Neural cell (in vitro differentiated cells): ENCODE measurements around the gene KLHL30. TPM values are rescaled to one million over a fixed set of nuclear protein-coding genes. Genes with fewer than 3 reads are reported as not detected.

ENCODE experiments used
- H2AFZ ChIP-seq: fragments of 200-600, 300-800 bp; sonication (generic), shearing (Covaris generic); 2 replicates; pipeline ENCODE4 v1.6.0; 2014; ENCODE audit warnings: low read depth, mild to moderate bottlenecking, antibody characterized with exemption, low read length, moderate library complexity
- H3F3A ChIP-seq: fragments of 200-600 bp; shearing (Covaris generic); 2 replicates; pipeline ENCODE4 v1.6.1; 2016; ENCODE audit warnings: mild to moderate bottlenecking, moderate library complexity, mixed read lengths, antibody characterized with exemption, low read length; ENCODE audit not compliant: insufficient read depth, poor library complexity, severe bottlenecking
- H3K27ac ChIP-seq: fragments of 200-600, 300-800 bp; sonication (generic), shearing (Covaris generic); 2 replicates; pipeline ENCODE4 v1.5.1; 2014; ENCODE audit warnings: mild to moderate bottlenecking, low read length, moderate library complexity
- H3K27me3 ChIP-seq: fragments of 300-800, 200-600 bp; sonication (generic), shearing (Covaris generic); 2 replicates; pipeline ENCODE4 v1.6.0; 2014; ENCODE audit warnings: mild to moderate bottlenecking, low read depth, low read length, moderate library complexity; ENCODE audit not compliant: insufficient read depth
- H3K36me3 ChIP-seq: fragments of 300-800, 200-600 bp; sonication (generic), shearing (Covaris generic); 2 replicates; pipeline ENCODE4 v1.5.1; 2014; ENCODE audit warnings: mild to moderate bottlenecking, antibody characterized with exemption, low read length, moderate library complexity; ENCODE audit not compliant: insufficient read depth
- H3K4me2 ChIP-seq: fragments of 300-800, 200-600 bp; sonication (generic), shearing (Covaris generic); 2 replicates; pipeline ENCODE4 v1.6.0; 2014; ENCODE audit warnings: mild to moderate bottlenecking, low read length
- H3K4me3 ChIP-seq: fragments of 300-800, 200-600 bp; sonication (generic), shearing (Covaris generic); 2 replicates; pipeline ENCODE4 v1.5.1; 2014; ENCODE audit warnings: mild to moderate bottlenecking, low read length, moderate library complexity
- H3K79me2 ChIP-seq: fragments of 200-600 bp; shearing (Covaris generic); replicated peaks from 2 replicates; pipeline ENCODE4 v1.6.0; 2014; ENCODE audit warnings: mild to moderate bottlenecking, low read length, moderate library complexity; ENCODE audit not compliant: insufficient read depth
- H3K9ac ChIP-seq: fragments of 300-800, 200-600 bp; sonication (generic), shearing (Covaris generic); 2 replicates; pipeline ENCODE4 v1.6.1; 2016; ENCODE audit warnings: mild to moderate bottlenecking, low read length, mixed read lengths
- H3K9me2 ChIP-seq: fragments of 200-600 bp; shearing (Covaris generic); 2 replicates; pipeline ENCODE4 v1.6.1; 2016; ENCODE audit warnings: mild to moderate bottlenecking, low read length, mixed read lengths; ENCODE audit not compliant: insufficient read depth
- H3K9me3 ChIP-seq: fragments of 200-600, 300-800 bp; sonication (generic), shearing (Covaris generic); 2 replicates; pipeline ENCODE4 v1.6.1; 2016; ENCODE audit warnings: mild to moderate bottlenecking, mixed run types, low read length, moderate library complexity, mixed read lengths
- H4K20me1 ChIP-seq: fragments of 200-600 bp; shearing (Covaris generic); 2 replicates; pipeline ENCODE4 v1.6.1; 2016; ENCODE audit warnings: mild to moderate bottlenecking, mixed run types; ENCODE audit not compliant: insufficient read depth
- EP300 ChIP-seq: fragments of 450-650 bp; conservative IDR thresholded peaks from 2 replicates; pipeline ENCODE4 v1.6.1; 2014; ENCODE audit warnings: antibody characterized with exemption, mild to moderate bottlenecking, moderate library complexity; ENCODE audit not compliant: poor library complexity, severe bottlenecking
- EZH2 ChIP-seq: fragments of 200-600, 300-800 bp; shearing (Covaris generic), sonication (generic); IDR thresholded peaks from 2 replicates; pipeline ENCODE4 v1.6.1; 2014; ENCODE audit warnings: antibody characterized with exemption, low read length, borderline replicate concordance, mild to moderate bottlenecking; ENCODE audit not compliant: insufficient read depth, poor library complexity, severe bottlenecking
- MXI1 ChIP-seq: fragments of 450-650 bp; conservative IDR thresholded peaks from 2 replicates; pipeline ENCODE4 v1.6.1; 2014; ENCODE audit warnings: antibody characterized with exemption, mild to moderate bottlenecking; ENCODE audit not compliant: poor library complexity, severe bottlenecking
- POLR2AphosphoS5 ChIP-seq: IDR thresholded peaks from 2 replicates; pipeline ENCODE4 v1.6.1; 2012
- RAD21 ChIP-seq: fragments of 450-650 bp; conservative IDR thresholded peaks from 2 replicates; pipeline ENCODE4 v1.6.1; 2014; ENCODE audit warnings: antibody characterized with exemption, mild to moderate bottlenecking, moderate library complexity
- SMC3 ChIP-seq: fragments of 450-650 bp; conservative IDR thresholded peaks from 2 replicates; pipeline ENCODE4 v1.6.1; 2014; ENCODE audit warnings: antibody characterized with exemption, mild to moderate bottlenecking, moderate library complexity; ENCODE audit not compliant: poor library complexity
- TAF1 ChIP-seq: IDR thresholded peaks from 2 replicates; pipeline ENCODE4 v1.6.1; 2012; ENCODE audit warnings: low read depth
- polyA plus RNA-seq: library from polyadenylated mRNA; depleted of rRNA; stranded (reverse); fragments of >200 nt; gene quantifications from 2 replicates; pipeline ENCODE4 v1.2.3, GENCODE V29; 2014
- TF ChIP-seq, protein P1 (sequence below): fragments of 450-650 bp; IDR thresholded peaks from 2 replicates; pipeline ENCODE4 v1.5.1; 2014; ENCODE audit warnings: antibody characterized with exemption, mild to moderate bottlenecking, moderate library complexity; ENCODE audit not compliant: poor library complexity, severe bottlenecking
- TF ChIP-seq, protein P2 (sequence below): IDR thresholded peaks from 2 replicates; pipeline ENCODE4 v1.6.1; 2012; ENCODE audit warnings: borderline replicate concordance

The KLHL30 gene
- polyA plus RNA-seq, 1 donor from 2014 or later: not detected

DNA sequence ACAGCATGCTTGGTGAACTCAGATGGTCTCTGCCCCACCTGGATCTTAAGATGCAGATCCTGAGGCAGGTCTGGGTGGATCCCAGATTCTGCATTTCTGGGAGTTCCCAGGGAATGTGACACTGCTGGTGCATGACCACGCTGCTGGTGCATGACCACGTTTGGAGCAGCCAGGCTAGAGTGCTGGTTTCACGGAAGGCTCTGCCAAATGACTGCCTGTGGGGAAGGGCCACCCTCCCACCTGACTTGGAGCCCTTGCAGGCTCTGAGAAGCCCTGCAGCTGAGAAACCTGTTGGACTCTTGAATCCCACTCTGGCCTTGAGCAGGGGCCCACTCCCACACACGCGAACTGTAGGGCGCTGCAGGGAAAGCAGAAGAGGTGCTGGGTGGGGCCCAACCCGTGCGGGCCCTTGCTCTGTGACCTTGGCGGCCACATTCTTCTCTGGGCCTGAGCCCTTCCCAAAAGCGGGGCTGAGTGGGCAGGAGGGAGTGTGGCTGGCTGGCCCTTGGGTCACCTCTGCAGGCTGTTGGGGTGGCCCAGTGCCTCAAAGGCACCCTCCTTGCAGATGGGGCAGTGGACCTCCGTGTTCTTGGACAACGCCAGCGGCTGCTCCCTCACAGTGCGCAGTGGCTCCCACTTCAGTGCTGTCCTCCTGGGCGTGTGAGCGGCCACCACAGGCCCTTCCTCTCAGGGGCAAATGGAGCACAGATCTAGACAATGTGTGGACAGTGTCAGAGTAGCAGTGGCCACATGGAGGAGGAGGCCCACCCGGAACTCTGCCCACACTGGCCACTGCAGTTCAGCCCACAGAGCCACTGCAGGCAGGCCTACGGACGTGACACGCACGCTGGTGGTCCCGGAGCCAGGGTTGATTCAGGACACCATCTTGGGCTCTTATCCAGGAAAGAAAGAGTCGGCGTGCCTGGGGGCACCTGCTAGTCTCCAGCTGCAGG, 28.2 kb downstream of the KLHL30 start:
- Histone ChIP-seq H3F3A (no peaks in the 10 kb centered on the region), H3K4me2 (no peak overlapping the region), H3K9me3 (no peaks in the 10 kb centered on the region), H3K4me3 (no peak overlapping the region), H3K79me2 (no peaks in the 10 kb centered on the region), H3K9ac (no peak overlapping the region), H2AFZ (no peak overlapping the region), H3K27ac (no peak overlapping the region), H3K9me2 (no peaks in the 10 kb centered on the region), H3K27me3 (peaks cover 25% of the 10 kb centered on the region), H3K36me3 (no peaks in the 10 kb centered on the region), H4K20me1 (no peaks in the 10 kb centered on the region)
- TF ChIP-seq EZH2: no peak
- no peak for TF ChIP-seq MXI1
- no peak for TF ChIP-seq RAD21
- no peak for TF ChIP-seq TAF1
- TF ChIP-seq, protein P1, sequence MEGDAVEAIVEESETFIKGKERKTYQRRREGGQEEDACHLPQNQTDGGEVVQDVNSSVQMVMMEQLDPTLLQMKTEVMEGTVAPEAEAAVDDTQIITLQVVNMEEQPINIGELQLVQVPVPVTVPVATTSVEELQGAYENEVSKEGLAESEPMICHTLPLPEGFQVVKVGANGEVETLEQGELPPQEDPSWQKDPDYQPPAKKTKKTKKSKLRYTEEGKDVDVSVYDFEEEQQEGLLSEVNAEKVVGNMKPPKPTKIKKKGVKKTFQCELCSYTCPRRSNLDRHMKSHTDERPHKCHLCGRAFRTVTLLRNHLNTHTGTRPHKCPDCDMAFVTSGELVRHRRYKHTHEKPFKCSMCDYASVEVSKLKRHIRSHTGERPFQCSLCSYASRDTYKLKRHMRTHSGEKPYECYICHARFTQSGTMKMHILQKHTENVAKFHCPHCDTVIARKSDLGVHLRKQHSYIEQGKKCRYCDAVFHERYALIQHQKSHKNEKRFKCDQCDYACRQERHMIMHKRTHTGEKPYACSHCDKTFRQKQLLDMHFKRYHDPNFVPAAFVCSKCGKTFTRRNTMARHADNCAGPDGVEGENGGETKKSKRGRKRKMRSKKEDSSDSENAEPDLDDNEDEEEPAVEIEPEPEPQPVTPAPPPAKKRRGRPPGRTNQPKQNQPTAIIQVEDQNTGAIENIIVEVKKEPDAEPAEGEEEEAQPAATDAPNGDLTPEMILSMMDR: no peak
- TF ChIP-seq, protein P2, sequence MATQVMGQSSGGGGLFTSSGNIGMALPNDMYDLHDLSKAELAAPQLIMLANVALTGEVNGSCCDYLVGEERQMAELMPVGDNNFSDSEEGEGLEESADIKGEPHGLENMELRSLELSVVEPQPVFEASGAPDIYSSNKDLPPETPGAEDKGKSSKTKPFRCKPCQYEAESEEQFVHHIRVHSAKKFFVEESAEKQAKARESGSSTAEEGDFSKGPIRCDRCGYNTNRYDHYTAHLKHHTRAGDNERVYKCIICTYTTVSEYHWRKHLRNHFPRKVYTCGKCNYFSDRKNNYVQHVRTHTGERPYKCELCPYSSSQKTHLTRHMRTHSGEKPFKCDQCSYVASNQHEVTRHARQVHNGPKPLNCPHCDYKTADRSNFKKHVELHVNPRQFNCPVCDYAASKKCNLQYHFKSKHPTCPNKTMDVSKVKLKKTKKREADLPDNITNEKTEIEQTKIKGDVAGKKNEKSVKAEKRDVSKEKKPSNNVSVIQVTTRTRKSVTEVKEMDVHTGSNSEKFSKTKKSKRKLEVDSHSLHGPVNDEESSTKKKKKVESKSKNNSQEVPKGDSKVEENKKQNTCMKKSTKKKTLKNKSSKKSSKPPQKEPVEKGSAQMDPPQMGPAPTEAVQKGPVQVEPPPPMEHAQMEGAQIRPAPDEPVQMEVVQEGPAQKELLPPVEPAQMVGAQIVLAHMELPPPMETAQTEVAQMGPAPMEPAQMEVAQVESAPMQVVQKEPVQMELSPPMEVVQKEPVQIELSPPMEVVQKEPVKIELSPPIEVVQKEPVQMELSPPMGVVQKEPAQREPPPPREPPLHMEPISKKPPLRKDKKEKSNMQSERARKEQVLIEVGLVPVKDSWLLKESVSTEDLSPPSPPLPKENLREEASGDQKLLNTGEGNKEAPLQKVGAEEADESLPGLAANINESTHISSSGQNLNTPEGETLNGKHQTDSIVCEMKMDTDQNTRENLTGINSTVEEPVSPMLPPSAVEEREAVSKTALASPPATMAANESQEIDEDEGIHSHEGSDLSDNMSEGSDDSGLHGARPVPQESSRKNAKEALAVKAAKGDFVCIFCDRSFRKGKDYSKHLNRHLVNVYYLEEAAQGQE: no peak
- no peak for TF ChIP-seq SMC3
- no peak for TF ChIP-seq POLR2AphosphoS5
- no peak for TF ChIP-seq EP300

DNA sequence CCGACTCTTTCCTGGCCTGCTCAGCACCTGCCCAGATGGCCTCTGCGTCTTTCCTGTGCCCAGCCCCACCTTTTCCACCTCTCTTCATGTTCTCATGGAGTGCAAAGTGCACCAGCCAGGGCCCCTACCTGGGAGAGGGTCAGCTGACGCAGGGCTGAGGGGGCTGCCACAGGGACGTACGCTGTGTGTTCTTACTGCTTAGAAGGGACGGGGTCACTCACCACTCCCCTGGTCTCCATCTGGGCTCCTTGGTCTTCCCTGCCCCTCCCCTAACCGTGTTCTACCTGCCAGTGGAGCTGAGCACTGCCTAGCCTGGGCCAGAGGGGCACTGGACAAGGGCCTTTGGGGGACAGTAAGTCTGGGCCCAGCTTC, 28.9 kb downstream of the KLHL30 start:
- Histone ChIP-seq H3K4me2 (no peak overlapping the region), H3K27ac (no peak overlapping the region), H3K9me2 (no peaks in the 10 kb centered on the region), H3K9me3 (no peaks in the 10 kb centered on the region), H3K9ac (no peak overlapping the region), H3K27me3 (peaks cover 24% of the 10 kb centered on the region), H3K36me3 (no peaks in the 10 kb centered on the region), H3K79me2 (no peaks in the 10 kb centered on the region), H3K4me3 (no peak overlapping the region), H2AFZ (no peak overlapping the region), H4K20me1 (no peaks in the 10 kb centered on the region), H3F3A (no peaks in the 10 kb centered on the region)
- no peak for TF ChIP-seq EP300
- no peak for TF ChIP-seq RAD21
- TF ChIP-seq TAF1: no peak
- no peak for TF ChIP-seq MXI1
- no peak for TF ChIP-seq POLR2AphosphoS5
- TF ChIP-seq EZH2: no peak
- TF ChIP-seq, protein P2: no peak
- TF ChIP-seq, protein P1: no peak
- no peak for TF ChIP-seq SMC3
